Activated CD4-positive, alpha-beta T cell treated with anti-CD3 and anti-CD28 coated beads for 48 hours (primary cell): ENCODE data around the gene TOP2A.

Experiments used
- DNase-seq: peaks from one replicate; pipeline ENCODE4 v3.0.0-alpha.2; 2020

TOP2A gene

DNA sequence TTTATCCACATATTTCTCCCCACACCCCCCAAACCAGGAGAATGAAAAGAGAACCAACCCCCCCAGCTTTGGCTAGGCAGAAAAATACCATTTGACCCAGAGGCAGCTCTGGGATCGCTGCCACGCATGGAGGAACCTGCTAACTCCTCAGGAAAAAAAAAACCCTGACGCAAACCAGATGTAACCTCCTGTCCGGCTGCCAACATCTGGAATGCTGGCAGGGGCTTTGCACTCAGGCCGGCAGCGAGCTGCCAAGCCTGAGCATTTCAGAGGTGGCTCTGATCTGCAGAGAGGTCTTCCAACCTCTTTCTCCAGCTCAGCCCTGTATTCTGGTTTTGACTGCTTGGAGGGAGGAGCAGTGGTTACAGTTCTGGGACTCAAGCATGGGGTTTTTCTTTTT, 33.7 kb upstream of the TOP2A start:
- DNase-seq: no peak

DNA sequence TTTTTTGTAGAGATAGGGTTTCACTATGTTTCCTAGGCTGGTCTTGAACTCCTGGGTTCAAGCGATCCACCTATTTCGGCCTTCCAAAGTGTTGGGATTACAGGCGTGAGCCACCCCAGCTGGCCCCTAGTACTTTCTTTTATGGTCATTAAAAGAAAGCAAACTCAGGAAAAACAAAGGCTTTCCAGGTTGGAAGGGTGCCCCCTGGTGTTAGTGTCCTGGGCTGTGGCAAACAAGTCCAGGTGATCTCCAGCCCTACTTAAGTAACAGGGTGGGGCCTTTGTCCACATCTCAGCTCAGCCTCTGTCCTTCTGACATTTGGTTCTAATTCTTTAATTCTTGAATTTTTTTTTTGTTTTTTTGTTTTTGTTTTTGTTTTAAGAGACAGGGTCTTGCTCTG, 32.5 kb upstream of the TOP2A start:
- DNase-seq: peak; percentile 50

DNA sequence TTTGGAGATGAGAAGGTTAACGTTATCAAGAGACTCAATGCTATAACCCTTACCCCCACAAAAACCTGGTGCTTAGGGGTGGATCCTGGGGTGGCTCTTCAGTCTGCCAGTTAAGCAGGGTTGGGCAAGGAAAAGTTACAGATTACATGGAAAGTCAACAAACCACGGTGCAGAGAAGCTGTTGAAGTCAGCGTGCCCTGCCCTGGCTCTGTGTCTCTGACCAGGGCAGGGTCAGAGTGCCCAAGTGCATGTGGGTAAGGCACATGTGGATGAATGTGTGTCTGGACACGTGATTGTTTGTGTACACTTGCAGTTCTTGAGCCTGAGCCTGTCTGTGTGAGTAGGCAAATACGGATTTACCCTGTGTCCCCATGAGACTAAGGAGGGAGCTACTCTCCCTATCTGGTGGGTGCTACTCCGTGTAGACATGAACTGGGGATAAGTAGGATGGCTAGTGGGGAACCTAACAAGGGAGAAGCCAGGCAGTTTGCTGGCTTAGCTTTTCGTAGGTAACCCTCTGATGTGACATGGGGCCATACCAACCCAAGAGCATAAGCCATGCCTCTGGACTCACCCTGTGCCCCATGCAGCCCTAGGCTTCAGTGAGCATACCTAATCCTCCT, 31.1 kb upstream of the TOP2A start:
- DNase-seq: no peak

DNA sequence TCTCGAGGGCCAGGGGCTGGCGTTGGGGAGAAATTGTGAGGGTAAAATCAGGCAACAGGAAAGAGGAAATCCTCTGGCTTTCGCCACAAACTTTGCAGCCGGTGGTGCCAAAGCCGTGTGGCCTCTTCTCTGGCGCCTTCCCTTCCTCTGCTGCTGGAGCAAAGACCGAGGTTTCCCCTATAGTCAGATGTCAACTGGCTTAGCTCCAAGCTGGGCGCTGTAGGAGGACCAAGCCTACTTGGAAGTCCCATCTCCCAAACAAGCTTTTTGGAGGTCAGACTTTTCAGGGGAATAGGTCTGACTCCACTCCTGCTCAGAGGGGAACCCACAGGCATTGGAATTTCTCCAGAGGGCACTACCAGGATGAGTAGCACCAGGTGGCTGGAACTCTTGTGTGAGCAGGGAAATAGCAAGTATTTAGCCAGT, 30.5 kb upstream of the TOP2A start:
- no peak for DNase-seq

DNA sequence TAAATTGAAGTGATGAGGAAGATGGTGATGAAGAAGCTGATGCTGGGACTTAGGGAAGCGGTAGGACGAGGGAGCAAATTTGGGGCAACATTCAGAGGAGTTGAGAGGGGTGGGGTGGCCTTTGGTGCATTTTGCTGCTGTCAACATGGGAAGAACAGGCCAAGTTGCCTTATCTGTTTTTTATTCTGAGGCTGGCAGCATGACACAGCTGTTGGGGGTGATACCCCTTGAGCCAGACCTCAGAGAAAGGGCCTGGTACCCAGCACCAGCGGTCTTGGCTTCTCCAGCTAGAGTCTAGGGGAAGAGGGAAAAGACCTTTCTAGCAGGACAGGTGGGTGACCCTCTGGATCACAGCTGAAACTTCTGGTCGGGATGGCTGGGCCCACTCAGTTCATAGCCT, 30.1 kb upstream of the TOP2A start:
- no peak for DNase-seq

DNA sequence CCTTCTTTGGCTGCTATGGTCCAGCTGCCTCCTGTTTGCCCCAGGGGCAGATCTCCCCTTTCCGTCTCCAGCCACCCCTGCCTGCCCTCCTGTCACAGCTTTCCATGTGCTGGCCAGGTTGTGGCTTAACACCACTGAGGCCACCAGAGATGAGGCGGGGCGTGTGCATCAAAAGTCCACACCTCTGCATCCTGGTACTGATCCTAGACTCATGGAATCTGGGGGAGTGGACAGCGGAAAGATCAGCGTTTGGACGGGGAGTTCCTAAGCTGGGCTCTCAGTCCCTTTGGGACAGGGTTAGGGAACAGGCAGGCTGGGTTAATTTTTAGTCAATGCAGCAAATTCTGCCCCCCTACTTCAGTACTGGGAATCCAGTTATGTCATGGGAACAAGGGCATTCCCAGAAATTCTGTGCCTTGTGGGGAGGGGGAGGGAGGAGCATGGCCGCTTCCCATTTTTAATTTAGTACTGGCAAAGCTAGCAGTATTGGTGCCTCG, 29.5 kb upstream of the TOP2A start:
- DNase-seq: no peak

DNA sequence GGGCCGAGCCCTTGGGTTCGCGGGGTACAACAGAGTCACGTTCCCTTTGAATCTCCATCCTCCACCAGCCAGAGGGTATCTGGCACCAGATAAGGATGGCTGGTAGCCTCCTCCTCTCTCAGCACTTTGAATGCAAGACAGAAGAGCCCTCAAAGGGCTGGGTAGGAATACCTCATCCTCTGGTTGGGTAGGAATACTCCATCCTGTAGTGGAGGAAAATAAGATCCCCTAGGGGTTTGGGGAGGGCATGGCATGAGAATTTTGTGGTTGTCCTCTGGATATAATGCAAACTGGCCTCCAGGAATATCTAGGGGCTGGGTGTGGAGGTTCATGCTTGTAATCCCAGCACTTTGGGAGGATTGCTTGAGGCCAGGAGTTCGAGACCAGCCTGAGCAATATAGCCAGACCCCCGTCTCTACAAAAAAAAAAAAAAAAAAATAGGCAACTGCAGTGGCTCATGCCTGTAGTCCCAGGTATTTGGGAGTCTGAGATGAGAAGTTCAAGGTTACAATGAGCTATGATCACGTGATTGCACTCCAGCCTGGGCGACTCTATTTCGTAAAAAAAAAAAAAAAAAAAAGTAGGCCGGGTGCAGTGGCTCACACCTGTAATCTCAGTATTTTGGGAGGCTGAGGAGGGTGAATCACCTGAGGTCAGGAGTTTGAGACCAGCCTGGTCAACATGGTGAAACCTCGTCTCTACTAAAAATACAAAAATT, 28.2 kb upstream of the TOP2A start:
- no peak for DNase-seq

DNA sequence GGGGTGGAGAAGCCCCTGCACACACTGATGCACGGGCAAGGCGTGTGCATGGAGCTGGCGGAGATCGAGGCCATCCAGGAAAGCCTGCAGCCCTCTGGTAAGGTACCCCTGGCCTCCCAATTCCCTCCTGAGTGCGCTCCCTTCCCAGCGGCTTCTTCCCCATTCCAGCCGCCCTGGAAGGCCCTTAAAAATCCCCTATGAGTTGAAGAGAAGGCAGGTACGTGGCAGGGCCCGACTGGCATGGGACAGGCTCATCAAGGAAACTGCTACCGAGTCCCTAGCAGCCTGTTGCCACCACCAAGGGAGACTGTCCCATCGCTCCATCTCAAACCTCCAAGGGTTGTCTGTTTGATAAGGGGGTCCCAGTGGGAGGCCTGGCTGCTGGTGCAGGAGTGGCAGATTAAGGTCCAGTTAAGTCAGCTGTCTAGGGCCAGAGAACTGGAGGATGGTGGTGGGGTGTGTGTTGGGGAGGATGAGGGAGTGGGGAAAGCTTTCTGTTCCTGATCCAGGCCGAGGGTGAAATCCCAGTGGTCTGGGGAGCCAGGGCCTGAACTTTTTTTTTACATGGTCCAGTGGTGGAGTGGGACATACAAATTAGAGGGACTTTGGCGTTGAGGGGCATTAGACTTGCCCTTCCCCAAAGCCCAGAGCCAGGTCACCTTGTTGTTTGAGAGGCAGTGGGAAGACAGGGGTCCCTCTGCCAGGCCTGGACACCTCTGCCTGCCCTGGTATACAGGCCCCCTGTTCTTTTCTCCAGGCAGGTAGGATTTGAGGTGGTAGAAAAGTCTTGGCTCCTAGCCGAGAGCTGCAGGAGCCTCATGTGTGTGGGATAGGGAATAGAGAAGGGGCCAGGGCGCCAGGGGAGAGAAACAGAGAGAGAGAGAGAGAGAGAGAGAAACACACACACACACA, 26.5 kb upstream of the TOP2A start:
- DNase-seq: peak; percentile 21

DNA sequence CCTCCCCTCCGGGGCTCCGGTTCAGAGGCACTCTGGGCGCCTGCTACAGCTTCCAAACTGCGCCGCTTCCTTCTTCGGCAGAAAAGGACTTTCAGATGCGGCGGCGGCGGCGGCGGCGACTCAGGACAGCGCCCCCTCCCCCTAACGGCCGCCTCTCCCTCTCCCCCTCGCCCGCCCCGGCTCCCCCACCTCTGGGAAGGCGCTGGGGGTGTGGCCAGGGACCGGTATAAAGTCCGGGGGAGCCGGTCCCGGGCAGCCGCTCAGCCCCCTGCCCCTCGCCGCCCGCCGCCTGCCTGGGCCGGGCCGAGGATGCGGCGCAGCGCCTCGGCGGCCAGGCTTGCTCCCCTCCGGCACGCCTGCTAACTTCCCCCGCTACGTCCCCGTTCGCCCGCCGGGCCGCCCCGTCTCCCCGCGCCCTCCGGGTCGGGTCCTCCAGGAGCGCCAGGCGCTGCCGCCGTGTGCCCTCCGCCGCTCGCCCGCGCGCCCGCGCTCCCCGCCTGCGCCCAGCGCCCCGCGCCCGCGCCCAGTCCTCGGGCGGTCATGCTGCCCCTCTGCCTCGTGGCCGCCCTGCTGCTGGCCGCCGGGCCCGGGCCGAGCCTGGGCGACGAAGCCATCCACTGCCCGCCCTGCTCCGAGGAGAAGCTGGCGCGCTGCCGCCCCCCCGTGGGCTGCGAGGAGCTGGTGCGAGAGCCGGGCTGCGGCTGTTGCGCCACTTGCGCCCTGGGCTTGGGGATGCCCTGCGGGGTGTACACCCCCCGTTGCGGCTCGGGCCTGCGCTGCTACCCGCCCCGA, 25.7 kb upstream of the TOP2A start, which contains the start of gene IGFBP4:
Gene IGFBP4 (plus strand): TSS at position 255 of the 792 bp plus-strand sequence. CDS start 286 bp downstream, at position 541.
- DNase-seq: peak; percentile 79

DNA sequence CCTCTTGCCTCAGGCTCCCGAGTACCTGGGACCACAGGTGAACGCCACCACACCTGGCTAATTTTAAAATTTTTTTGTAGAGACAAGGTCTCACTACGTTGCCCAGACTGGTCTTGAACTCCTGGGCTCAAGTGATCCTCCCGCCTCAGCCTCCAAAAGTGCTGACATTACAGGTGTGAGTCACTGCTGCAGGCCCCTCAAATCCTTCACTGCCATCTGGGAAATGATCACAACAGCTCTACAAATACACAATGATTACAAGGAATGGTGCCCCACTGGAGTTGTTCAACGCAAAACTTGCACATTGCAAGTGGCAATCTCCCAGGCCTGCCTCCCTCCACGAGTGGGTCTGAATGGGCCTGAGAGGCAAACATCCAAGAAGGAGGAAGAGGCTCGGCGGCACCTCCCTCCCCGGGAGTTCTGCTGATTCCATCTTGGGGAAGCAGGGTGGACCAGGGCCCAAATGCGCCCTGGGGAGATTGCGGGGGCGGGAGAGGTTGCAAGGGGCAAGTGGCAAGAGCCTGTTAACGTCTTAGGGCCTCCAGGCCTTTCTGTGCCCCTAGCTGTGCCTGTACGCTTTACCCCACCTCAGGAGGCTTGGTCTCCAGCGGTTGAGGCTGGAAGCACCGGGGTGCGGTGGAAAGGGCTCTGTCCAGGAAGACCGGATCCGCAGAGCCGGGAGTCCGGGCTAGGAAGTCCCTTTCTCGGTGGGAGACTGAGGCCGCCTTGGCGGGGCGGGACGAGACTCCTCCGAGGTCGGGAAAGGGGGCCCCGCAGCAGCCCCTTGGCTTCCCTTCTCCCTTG, 24.9 kb upstream of the TOP2A start:
- DNase-seq: no peak

DNA sequence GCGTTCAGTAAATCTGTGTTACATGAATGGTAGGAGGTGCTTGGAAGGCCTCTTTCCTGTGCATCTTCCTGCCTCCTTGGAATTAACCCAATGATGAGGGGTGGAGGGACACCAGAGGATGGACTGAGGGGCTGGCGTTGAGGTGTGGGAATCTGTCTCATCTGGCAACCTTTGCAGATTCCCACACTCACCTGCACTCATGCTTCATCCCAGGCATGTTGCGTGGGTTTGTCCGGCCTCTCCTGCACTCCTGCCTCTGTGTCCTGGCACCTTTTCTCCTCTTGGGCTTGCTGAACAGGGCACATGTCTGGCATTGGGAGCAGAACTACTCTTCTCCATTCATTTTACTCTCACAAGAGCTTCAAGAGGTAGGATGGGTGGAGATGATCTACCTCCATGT, 22.5 kb upstream of the TOP2A start:
- DNase-seq: no peak

DNA sequence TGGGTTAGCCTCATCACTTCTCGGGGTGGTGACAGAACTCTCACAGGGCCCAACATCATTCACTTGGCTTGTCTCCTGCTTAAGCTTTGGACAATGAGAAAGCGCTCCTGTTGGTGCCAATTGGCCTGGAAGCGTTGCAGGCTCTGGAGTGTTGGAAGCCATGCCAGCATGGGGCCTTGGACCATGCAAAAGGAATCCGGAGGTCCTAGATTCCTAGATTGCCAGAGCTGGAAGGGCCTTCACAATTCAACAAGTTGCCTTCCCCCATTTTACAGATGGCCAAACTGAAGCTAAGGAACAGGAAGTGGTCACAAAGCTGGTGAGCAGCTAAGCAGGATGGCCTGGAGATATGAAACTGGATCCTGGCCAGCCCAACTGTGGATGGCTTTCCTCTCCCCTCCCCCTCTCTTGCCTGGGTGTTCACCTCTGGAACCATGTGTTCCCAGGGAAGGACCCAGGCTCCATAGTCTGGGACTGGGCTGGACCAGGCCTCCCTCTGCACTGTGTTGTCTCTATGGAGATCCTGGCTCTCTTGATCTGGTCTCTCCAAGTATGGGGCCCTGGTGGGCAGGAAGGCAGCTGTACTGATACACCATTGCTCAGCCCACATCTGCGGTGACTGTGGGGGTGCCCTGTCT, 19.5 kb upstream of the TOP2A start:
- no peak for DNase-seq

DNA sequence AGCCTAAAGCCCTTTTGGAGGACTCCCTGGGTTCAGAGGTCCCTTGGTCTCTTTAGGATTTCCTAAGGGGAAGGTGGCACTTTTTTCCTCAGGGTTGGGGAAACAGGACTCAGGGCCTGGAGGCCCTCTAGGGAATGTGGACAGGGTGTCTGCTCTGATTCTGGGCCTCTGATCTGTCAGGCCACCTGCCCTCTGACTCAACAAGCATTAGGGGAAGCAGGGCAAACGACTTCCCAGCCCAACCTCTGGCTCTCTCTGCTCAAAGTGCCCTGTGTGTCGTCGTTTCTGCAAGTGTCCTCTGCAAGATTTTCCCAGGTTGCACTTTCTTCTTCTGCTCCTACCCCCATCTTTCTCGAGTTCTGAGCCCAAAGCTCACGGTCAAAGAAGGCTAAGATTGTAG, 18.9 kb upstream of the TOP2A start:
- DNase-seq: no peak

DNA sequence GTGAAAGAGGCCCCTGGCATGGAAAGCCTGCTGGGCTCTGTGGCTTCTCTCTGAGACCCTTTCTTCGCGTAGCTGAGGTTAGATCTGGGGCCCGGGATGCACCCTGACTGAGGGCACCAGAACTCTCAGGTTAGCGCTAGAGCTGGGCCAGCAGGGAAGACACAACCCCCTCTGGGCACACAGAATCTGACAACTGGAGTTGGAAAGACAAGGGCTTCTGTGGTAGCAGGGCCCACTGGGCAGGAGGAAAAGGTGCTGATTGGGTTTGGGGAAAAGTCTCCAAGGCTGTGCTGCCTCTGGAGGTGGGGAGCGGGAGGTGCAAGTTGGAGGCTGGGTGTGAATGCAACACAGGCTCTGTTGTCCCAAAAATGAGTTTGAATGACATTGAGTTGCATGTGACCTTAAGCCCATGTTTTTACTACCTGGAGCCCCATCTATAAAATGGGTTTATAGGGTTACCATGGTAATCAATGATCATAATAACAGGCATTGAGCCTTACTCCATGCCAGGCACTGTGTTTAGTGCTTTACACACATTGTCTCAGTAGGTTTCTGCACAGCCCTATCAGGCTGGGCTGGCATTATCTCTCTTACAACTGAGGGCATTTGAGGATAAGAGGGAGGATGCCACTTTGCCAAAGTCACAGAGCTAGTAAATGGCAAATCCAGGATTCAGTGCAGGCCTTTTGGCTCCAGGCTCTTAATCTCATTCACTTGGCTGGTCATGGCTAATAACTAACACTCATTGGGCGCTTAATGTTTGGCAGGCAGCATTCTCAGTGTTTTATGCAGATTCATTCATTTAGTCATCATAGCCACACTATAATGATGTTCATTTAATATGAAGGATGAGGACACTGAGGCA, 16.1 kb upstream of the TOP2A start:
- DNase-seq: peak; percentile 55

DNA sequence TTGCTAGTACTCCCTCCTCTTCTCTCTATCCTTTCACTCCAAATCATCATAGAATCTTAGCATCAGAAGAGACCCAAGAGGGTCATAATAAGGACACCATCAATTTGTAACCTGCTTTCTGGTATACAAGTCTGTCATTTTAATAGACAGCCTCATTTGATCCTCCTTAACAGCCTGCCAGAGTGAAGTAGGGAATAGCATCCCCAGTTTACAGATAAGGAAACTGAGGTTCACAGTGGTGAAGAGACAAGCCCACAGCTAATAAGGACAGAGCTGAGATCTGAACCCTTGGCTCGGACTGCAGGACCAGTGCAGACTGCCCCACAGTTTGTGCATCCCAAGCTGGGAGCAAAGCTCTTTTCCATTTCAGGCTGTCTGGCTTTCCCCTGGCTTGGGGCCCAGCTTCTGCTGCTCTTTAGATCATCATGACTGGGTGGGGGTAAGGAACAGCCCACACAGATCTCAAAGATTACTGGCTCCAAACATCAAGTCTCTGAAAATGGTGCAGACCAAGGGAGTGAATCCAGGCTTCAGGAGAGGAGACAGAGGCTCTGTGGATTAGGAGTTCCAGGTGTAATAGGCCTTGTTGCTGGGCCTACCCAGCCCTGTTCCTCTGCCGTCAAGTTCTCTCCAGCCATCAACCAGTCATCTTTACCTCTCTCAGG, 15.3 kb upstream of the TOP2A start:
- DNase-seq: no peak

DNA sequence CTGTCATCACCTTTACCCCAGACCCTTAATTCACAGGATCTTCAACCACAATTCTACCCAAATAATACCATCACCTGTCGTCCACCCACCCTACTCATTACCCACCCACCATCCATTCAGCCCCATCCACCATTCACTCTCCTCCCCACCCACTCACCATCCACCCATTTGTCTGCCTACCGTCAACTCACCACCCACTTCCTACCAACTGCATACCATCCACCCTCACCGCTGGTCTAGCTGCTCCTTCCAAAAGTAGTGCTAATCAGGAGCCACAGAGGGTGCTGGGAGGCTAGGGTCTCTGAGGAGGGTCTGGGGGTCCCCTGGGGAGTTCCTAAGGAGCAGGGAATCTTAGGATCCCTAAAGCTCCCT, 13.5 kb upstream of the TOP2A start:
- no peak for DNase-seq

DNA sequence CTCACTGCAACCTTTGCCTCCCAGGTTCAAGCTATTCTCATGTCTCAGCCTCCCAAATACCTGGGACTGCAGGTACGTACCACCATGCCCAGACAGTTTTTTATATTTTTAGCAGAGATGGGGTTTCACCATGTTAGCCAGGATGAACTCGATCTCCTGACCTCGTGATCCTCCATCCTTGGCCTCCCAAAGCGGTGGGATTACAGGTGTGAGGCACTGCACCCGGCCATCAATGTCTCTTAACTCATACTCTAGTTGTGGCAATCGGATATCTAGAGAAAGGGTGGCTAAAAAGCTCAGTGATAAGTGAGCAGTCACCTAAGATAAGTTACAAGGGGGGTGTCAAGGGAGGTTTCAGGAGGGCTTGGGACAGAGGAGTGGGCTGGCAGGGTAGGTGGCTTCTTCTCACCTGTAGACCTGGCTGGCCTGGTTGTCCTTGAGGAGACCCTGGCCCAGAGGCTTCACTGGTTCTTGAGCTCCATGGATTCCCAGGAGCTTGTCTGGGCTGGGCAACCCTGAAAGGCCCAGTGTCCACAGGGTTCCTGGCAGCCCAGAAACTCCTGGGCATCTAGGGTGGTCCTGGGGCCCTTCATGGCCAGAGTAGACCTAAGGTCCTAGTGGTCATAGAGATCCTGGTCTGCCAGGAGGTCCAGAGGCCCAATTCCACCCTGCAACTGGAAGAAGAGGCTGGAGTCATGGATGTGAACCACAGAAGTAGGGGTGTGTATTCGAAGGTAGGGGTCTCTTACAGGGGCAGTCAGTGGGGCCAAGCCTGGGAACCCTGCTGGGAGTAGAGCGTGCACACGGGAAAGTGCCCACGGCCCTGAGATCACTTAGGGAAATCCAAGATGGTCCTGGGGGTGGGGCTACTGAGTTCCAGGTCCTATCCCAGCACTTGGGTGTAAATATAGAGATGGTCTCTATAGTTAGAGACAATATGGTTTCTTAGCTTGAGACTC, 12.9 kb upstream of the TOP2A start:
- DNase-seq: no peak

DNA sequence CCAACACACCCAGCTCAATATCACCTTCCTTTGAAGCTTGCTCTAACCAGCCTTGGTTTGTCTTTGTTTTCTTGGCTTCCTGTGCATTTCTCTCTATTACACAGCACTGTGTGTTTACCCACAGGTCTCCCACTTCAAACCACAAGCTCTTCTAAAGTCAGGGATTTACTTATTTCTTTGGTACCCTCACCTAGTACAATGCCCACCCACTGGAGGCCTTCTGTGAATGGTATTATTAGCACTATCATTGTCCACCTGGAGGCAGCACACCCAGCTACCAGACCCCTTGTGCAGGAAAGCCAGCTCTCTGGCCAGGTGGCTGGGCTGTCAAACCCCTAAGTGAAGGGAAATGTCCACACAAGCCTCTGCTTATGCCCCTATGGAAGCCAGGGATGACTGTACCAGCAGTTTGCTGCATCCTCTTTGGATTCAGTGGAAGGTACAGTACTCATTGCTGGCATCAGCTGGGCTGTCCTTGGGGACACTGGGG, 9.4 kb upstream of the TOP2A start:
- DNase-seq: no peak
